ENCODE data around the gene RTKN2.
"Not testable (repeated sequence)": the region's sequence is repeated elsewhere in the genome, so short reads cannot be mapped to it uniquely, and the experiment has no call there.

The RTKN2 gene

DNA sequence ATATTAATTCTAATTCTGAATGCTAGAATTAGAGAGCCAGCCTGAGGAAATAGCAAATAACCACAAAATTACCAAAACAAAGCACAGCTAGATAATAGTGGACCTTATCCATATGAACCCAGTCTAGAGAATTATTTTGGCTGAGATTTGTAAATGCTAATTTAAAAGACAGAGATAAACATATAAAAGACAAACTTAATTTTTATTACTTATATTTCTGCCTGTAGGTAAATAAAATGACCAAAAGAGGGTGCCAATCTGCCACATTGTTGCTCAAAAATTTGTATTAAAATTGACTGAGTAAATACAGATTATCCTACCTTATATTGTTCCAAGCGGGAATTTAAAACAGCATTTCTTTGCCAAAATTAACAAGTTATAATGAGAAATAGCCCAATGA is 20.2 kb downstream of the RTKN2 start:
- peak; percentile 36 for DNase-seq (ENCODE audit: low read depth)
- H3K4me3 ChIP-seq (ENCODE audit: low read length), result no peak overlapping the region
- TF ChIP-seq, protein P1, sequence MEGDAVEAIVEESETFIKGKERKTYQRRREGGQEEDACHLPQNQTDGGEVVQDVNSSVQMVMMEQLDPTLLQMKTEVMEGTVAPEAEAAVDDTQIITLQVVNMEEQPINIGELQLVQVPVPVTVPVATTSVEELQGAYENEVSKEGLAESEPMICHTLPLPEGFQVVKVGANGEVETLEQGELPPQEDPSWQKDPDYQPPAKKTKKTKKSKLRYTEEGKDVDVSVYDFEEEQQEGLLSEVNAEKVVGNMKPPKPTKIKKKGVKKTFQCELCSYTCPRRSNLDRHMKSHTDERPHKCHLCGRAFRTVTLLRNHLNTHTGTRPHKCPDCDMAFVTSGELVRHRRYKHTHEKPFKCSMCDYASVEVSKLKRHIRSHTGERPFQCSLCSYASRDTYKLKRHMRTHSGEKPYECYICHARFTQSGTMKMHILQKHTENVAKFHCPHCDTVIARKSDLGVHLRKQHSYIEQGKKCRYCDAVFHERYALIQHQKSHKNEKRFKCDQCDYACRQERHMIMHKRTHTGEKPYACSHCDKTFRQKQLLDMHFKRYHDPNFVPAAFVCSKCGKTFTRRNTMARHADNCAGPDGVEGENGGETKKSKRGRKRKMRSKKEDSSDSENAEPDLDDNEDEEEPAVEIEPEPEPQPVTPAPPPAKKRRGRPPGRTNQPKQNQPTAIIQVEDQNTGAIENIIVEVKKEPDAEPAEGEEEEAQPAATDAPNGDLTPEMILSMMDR (conservative IDR thresholded peaks at IDR 0.05; ENCODE audit: low read length), result peak; percentile 48

DNA sequence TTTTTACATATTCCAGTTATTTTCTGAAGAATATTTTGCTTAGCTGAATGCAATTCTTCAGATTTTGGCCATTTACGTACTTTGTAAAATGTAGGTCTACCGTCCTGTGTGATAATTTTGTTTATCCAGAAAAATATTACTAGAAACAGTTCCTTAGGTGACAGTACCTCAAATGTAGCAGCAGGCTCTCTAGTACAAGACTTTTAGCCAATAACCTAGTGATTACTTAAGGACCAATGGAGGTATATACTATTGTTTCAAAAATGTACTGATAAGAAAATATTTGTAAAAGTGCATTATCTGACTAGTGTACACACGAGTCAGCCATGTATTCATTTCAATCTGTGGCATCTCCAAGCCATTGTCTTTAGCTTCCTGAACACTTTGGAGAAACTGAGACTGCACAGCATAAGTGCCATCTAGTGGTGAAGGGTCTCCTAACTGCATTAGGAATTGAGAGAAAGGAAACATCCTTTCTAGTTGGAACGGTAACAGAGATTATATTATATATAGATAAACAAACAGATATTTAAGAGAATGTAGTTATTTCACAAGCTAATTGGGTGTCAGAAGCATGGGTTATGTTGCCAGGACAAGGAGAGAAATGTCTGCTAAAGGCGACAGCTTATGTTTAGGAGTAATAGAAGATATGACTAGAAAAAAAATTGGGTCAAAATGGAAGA is 23.7 kb downstream of the RTKN2 start:
- peak; percentile 74 for DNase-seq (ENCODE audit: low read depth)
- peak overlapping the region; percentile 9; the same call in 1 of the 2 replicates for H3K4me3 ChIP-seq (ENCODE audit: low read length)
- TF ChIP-seq, protein P1 (conservative IDR thresholded peaks at IDR 0.05; ENCODE audit: low read length), result peak; percentile 97

DNA sequence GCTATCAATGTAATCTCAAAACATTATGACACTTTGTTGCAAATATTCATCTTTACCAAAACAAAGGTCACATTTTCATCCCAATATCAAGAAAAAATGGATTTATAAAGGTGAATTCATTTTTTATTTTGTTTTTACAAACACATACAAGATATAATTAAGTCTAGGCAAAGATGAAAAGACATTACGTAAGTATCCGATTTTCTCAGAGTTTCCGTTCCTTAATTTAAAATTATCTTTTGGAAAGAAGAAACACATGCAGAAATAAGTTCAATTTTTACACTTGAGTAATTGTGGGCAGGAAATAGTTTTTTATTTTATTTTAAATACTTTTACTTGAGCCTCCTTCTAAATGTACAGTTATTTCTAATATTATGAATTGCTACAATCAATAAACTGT is 24.6 kb downstream of the RTKN2 start:
- H3K4me3 ChIP-seq (ENCODE audit: low read length), result peak overlapping the region; percentile 56
- TF ChIP-seq, protein P1 (conservative IDR thresholded peaks at IDR 0.05; ENCODE audit: low read length), result no peak
- DNase-seq (ENCODE audit: low read depth), result no peak

DNA sequence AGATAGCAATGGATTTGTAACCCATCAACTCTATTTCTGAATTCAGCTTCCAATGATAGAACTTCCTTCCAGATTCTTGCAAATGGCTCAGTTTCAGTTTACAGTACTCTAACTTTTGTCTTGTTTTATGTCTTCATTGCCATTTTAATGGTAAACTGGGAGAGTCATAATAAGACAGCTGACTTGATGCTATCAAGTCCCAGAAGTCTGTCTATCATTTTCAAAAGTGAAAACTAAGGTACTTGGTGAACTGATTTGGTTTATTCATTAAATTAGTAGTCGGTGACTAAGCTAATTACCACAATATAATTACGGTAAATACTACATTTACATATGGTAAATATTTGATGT is 25.0 kb downstream of the RTKN2 start:
- peak overlapping the region; percentile 56 for H3K4me3 ChIP-seq (ENCODE audit: low read length)
- TF ChIP-seq, protein P1 (conservative IDR thresholded peaks at IDR 0.05; ENCODE audit: low read length), result no peak
- DNase-seq (ENCODE audit: low read depth), result no peak

DNA sequence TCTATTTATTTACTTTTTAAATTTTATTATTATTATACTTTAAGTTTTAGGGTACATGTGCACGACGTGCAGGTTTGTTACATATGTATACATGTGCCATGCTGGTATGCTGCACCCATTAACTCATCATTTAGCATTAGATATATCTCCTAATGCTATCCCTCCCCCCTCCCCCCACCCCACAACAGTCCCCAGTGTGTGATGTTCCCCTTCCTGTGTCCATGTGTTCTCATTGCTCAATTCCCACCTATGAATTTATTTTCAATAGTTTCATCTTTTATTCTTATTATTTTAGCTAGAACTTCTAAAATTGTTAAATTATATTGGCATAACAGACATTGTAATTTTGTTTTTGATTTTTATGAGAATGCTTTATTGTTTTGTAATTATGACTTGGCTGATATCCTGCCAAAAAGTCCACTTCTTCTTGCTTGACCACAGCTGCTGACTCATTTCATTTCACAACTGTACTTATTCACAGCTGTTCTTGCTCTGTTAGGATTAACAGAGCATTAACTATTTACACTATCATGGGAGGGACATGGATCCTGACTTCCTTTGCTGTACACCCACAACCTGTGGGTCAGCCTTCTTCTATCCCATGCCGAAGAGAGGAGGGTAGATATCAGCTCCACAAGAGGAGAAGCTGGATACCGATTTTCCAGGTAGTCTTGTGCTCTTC is 25.5 kb downstream of the RTKN2 start:
- H3K4me3 ChIP-seq (ENCODE audit: low read length), result peak overlapping the region; percentile 56
- DNase-seq (ENCODE audit: low read depth), result peak; percentile 95

DNA sequence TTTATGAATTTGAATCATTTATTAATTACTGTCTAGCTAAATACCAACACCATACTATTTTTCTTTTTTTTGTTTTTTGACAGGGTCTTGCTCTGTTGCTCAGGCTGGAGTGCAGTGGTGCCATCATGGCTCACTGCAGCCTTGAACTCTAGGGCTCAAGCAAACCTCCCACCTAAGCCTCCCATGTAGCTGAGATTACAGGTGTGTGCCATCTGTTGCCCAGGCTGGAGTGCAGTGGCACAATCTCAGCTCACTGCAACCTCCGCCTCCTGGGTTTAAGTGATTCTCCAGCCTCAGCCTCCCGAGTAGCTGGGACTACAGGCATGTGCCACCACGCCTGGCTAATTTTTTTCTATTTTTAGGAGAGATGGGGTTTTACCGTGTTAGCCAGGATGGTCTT is 27.1 kb downstream of the RTKN2 start:
- not testable (repeated sequence) for DNase-seq (ENCODE audit: low read depth); H3K4me3 ChIP-seq (ENCODE audit: low read length)

DNA sequence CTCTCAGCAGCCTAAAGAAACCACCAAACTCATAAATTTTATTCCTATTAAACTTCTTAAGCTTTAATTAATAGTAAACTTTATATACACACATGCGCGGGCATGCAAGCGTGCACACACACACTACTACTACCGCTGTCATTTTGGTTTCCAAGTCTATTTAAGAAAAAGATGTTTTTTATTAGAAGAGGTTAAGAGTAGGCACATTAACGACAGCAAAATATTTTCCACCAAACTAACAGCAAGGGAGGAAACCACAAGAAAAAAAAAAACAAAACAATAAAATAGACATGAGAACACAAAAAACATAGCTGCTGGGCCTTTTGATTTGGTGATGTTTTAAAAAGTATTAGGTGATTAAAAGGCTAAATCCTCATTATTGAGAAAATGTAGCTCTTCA is 28.6 kb downstream of the RTKN2 start:
- H3K4me3 ChIP-seq (ENCODE audit: low read length), result no peak overlapping the region
- DNase-seq (ENCODE audit: low read depth), result peak; percentile 68
- TF ChIP-seq, protein P1 (conservative IDR thresholded peaks at IDR 0.05; ENCODE audit: low read length), result no peak

DNA sequence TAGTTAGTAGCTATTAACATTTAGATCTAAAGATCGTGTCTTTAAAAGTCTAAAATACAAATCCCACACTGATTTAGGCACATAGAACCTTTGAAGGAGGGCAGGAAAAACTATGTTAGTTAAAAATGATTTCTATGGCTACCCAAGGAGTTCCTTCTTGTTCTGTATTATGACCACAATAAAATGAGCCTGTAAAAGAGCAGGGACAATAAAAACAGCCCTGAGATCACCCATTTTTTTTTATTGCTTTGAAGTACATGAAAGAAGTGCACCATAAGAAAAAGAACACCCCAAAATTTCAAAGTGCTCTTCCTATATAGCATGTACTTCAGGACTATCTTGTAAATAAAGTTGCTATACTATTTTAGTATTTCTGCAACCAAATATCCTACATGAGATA is 29.8 kb downstream of the RTKN2 start:
- TF ChIP-seq, protein P1 (conservative IDR thresholded peaks at IDR 0.05; ENCODE audit: low read length), result no peak
- no peak overlapping the region for H3K4me3 ChIP-seq (ENCODE audit: low read length)
- DNase-seq (ENCODE audit: low read depth), result no peak
